ENCODE measurements around the gene ZFTA.
"Not testable (repeated sequence)": the region's sequence is repeated elsewhere in the genome, so short reads cannot be mapped to it uniquely, and the experiment has no call there.

ZFTA gene

GRCh38 chr11:63771741-63772318 is 3.3 kb upstream of the ZFTA start:
- not testable (repeated sequence) for DNase-seq

DNA sequence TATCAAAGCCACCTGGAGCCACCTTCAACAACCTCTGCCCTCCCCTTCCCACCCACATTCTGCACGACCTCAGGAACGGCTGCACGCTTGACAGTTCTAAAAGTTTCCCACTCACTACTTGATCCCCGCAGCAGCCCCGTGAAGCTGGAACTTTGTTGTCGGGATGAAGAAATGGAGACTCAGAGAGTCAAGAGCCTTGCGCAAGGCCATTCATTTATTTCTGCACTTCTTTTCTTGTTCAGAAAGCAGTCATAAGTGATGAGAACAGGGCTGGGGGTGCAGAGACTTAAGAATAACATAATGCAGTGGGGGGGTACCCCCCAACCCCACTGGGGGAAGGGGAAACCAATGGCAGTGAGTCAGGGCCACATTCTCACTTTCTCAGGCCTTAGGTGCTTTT is 2.2 kb upstream of the ZFTA start:
- no peak for DNase-seq

- DNase-seq = no peak
Observed at GRCh38 chr11:63769714-63770455, 1.3 kb upstream of the ZFTA start.

DNA sequence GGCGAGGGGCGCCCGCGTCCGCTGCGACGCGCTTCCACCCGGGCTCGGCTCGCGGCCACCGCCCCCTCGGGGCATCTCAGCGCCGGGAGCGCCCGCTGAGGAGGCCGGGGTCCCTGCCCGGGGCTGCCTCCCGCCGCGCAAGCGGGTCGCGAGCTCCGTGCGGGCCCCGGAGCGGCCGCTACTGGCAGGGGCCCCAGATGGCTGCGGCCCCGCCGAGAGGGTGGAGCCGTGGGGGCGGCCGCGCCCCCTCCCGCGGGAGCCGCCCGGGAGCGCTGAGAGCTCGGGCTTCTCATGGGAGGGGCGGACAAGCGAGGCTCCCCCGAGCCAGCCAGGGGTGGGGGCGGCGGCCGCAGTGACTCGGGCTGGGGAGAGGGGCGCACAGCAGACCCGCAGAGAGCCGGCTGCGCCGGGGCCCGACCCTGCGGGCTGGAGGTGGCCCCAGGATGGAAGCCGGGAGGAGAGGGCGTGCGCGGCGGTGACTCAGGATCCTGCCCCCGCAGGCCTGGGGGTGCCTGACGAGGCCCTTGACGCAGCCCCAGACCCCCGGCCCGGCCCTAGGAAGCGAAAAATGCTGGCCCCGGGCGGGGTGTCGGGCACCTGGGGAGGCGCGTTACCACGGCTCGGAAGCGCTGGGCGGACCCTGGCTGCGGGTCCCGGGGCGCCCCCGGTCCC is 603 bp upstream of the ZFTA start:
- DNase-seq = no peak

- peak; percentile 55 for DNase-seq
Observed at GRCh38 chr11:63767565-63768236, 874 bp downstream of the ZFTA start.

DNA sequence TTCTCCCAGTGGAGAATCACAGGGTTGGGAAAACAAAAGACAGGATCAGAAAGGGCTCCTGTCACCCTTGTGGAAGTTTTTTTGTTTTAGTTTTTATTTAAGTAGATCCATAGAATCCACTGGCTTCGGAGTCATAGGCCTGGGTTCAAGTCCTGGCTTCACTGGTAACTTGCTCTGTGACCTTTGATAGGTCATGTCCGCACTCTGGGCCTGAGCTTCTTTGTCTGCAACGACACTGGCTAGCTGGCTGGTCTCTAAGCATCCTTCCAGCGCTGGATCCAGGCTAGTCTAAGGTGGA is 1.4 kb downstream of the ZFTA start:
- DNase-seq = no peak

- DNase-seq = no peak
Observed at GRCh38 chr11:63766531-63767235, 1.9 kb downstream of the ZFTA start.

DNA sequence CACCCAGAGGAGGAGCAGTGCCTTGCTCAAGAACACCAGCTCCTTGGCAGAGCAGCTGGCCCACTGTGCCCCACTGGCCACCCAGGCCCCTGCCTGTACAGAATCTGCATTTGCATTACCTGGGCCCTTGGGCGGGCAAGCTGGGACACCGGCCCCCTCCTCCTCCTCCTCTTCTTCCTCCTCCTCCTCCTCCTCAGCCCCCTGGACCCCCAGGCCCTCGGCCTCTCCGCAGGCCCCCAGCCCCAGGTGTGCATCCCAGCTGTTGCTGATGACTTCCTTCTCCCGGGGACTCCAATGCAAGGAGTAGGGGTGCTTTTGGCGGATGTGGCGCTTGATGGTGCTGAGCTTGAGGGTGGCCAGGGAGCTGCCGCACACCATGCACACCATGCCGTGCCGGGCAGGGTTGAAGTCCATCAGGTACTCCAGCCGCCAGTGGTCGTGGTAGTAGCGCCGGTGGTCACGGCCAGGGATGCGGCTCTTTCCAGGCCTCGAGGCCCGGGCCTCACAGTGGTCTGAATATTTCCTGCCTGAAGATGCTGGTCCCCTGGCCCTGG is 2.8 kb downstream of the ZFTA start:
- DNase-seq = no peak

GRCh38 chr11:63764679-63765647 is 3.6 kb downstream of the ZFTA start:
- no peak for DNase-seq

- no peak for DNase-seq
Observed at GRCh38 chr11:63764340-63764678, 4.3 kb downstream of the ZFTA start.

GRCh38 chr11:63763496-63764339 is 4.9 kb downstream of the ZFTA start:
- DNase-seq = no peak

GRCh38 chr11:63762654-63763495 is 5.7 kb downstream of the ZFTA start:
- DNase-seq = no peak

DNA sequence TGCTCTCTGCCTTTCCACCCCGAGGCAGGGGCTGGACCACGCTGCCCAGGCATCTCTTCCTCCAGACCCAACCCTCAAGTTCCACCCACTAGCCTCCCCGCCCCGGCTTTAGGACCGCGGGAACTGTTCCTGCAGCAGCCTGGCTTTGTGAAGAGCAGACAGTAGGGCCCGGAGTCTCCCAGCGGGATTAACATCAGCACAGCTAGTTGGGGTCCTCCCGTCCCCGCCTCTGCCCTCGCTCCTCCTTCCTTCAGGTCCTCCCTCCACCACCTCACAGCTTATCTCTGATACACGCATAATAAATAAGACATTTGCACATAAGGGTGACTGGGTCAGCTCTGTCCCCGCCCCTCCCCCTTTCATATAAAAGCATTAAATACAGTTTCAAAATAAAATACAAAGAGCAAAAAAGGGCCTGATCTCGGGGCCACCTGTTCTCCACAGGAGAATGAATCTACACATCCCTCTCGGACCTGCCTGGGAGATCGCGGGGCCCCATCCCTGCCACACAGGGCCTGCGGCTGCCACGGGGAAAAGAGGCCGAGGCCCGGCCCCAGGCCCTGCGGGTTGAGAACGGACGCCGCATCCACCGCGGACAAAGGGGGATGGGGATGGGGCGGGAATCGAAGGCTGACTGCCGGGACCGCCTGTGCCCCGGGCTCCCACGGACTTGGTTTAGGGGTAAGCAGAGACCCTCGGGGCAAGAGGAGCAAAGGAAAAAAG is 6.5 kb downstream of the ZFTA start:
- DNase-seq = no peak

- DNase-seq = no peak
Observed at GRCh38 chr11:63761188-63761587, 7.4 kb downstream of the ZFTA start.

- DNase-seq = no peak
Observed at GRCh38 chr11:63760487-63761079, 8.0 kb downstream of the ZFTA start.

DNA sequence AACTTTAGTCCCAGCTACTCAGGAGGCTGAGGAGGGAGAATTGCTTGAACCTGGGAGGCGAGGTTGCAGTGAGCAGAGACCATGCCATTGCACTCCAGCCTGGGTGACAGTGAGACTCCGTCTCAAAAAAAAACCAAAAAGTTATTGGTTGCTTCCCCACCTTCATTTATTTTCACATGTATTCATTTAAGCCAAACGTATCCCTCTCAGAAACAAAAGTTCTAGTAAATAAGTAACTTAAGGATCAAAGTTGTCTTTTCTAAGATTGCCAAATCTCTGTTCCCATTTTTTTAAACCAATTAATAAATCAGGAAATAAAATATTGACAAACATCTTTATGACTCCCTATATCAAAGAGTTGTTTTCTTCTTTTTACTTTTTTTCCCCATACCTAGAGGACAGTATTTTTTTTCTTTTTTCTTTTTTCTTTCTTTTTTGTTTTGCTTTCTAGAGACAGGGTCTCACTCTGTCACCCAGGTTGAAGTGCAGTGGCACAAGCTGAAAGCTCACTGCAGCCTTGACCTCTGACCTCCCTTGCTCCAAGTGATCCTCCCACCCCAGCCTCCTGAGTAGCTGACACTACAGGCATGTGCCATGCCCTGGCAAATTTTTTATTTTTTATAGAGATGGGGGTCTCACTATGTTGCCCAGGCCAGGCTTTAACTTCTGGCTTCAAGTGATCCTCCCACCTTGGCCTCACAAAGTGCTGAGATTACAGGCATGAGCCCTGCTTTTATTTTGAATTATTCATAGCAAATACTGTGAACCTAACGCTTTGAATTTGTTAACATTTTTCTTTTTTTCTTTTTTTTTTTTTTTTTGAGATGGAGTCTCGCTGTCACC is 11.4 kb downstream of the ZFTA start:
- DNase-seq = no peak

DNA sequence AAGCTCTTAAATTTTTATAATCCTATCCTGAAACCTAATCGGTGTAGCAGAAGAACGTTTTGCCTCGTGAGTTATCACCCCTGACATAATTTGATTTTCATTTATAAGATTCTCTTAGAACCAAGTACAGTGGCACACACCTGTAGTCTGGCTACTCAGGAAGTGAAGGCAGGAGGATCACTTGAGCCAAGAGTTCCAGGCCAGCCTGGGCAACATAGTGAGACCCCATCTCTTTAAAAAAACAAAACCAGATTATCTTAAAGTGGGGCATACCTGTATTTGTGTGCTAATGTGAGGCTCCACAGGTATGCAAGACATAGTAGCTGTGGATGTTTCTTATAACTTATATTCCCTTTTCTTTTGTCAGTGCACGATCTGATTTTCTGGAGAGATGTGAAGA is 19.0 kb downstream of the ZFTA start:
- DNase-seq = no peak

- no peak for DNase-seq
Observed at GRCh38 chr11:63747011-63747410, 21.6 kb downstream of the ZFTA start.

All from NCI-H2029 treated with DMSO at 0.1 percent for 48 hours (cell line).